BE2C (cell line): ENCODE data around the gene GUF1.

ENCODE experiments used
- DNase-seq: peaks from one replicate; pipeline ENCODE4 v3.0.0-alpha.2; 2020
- H3K27me3 ChIP-seq: fragments of 250-450 bp; sonication (Bioruptor Pico); 2 replicates; pipeline ENCODE4 v1.5.1; 2020; ENCODE audit warnings: mild to moderate bottlenecking
- H3K36me3 ChIP-seq: fragments of 250-450 bp; sonication (Bioruptor Pico); 2 replicates; pipeline ENCODE4 v1.5.1; 2020; ENCODE audit warnings: mild to moderate bottlenecking
- H3K4me1 ChIP-seq: fragments of 250-450 bp; sonication (Bioruptor Pico); 2 replicates; pipeline ENCODE4 v1.5.1; 2020
- H3K4me3 ChIP-seq: 2 replicates; pipeline ENCODE4 v1.5.1; 2011; ENCODE audit warnings: low read depth, low read length
- H3K9me3 ChIP-seq: fragments of 250-450 bp; sonication (Bioruptor Pico); 2 replicates; pipeline ENCODE4 v1.5.1; 2020
- TF ChIP-seq, protein P1 (sequence below): IDR thresholded peaks from 2 replicates; pipeline ENCODE4 v1.5.1; 2012; ENCODE audit warnings: mild to moderate bottlenecking, low read depth, low read length

Gene GUF1

DNA sequence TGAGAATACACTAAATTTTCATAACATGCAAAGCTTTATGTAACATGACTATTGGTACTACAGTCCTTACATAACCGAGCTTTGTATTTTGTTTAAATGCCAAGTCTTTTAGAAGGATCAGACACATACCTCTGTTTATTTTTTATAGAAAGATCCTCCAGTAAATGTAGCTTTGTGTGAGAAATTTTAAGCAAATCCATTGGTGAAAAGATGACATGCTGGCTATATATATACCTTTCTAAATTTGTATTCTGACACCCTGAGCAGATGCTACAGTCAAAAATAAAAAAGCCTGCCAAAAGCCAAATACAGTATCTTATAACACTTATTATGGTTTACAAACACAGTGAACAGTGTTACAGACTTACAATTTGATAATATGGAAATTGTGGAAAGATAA, 26.8 kb upstream of the GUF1 start, which contains the start of gene YIPF7:
TSS of gene YIPF7 (minus strand) at position 201 of the 400 bp plus-strand sequence. CDS start 1,525 bp downstream, outside the sequence.
- DNase-seq: no peak
- Histone ChIP-seq H3K9me3 (no peaks in the 10 kb centered on the region), H3K4me1 (no peaks in the 10 kb centered on the region), H3K4me3 (no peak within 1 kb of the TSS), H3K27me3 (no peaks in the 10 kb centered on the region), H3K36me3 (no peaks in the 10 kb centered on the region)
- TF ChIP-seq, protein P1, sequence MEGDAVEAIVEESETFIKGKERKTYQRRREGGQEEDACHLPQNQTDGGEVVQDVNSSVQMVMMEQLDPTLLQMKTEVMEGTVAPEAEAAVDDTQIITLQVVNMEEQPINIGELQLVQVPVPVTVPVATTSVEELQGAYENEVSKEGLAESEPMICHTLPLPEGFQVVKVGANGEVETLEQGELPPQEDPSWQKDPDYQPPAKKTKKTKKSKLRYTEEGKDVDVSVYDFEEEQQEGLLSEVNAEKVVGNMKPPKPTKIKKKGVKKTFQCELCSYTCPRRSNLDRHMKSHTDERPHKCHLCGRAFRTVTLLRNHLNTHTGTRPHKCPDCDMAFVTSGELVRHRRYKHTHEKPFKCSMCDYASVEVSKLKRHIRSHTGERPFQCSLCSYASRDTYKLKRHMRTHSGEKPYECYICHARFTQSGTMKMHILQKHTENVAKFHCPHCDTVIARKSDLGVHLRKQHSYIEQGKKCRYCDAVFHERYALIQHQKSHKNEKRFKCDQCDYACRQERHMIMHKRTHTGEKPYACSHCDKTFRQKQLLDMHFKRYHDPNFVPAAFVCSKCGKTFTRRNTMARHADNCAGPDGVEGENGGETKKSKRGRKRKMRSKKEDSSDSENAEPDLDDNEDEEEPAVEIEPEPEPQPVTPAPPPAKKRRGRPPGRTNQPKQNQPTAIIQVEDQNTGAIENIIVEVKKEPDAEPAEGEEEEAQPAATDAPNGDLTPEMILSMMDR: no peak

- Histone ChIP-seq H3K27me3 (no peaks in the 10 kb centered on the region), H3K4me3 (no peak overlapping the region), H3K9me3 (no peaks in the 10 kb centered on the region), H3K36me3 (no peaks in the 10 kb centered on the region), H3K4me1 (no peaks in the 10 kb centered on the region)
- TF ChIP-seq, protein P1: no peak
- no peak for DNase-seq
Observed at GRCh38 chr4:44652002-44652401, 26.2 kb upstream of the GUF1 start.

DNA sequence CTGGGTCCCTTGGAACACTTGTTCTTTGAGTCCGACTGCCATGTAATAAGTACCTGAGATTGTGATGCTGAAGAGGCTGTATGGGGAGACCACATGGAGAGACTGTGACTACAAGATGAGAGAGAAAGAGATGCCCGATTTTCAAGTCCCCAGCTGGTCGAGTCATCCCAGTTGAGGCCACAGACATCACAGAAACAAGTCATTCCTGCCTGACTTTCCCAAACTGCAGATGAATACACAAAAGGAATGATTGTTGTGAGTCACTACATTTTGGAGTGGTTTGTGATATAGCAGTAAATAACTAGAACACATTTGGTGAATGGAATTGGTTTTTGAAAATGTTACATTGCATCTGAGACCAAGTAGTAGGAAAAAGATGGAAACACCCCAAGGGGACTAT, 17.8 kb upstream of the GUF1 start:
- Histone ChIP-seq H3K27me3 (no peaks in the 10 kb centered on the region), H3K4me1 (no peaks in the 10 kb centered on the region), H3K4me3 (no peak overlapping the region), H3K9me3 (no peaks in the 10 kb centered on the region), H3K36me3 (no peaks in the 10 kb centered on the region)
- TF ChIP-seq, protein P1: no peak
- no peak for DNase-seq

- DNase-seq: no peak
- Histone ChIP-seq H3K4me1 (no peaks in the 10 kb centered on the region), H3K9me3 (no peaks in the 10 kb centered on the region), H3K4me3 (no peak overlapping the region), H3K36me3 (no peaks in the 10 kb centered on the region), H3K27me3 (no peaks in the 10 kb centered on the region; the same call in 1 of the 2 replicates)
- TF ChIP-seq, protein P1: no peak
Observed at GRCh38 chr4:44661940-44662622, 16.1 kb upstream of the GUF1 start.

DNA sequence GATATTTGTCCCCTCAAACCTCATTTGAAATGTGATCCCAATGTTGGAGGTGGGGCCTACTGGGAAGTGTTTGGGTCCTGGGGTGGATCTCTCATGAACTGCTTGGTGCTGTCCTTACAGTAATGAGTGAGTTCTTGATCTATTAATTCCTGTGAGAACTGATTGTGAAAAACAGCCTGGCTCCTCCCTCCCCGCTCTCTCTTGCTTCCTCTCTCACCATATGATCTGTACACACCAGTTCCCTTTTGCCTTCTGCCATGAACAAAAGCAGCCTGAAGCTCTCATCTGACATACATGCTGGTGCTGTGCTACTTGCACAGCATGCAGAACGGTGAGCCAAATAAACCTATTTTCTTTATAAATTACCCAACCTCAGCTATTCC, 15.6 kb upstream of the GUF1 start:
- DNase-seq: no peak
- Histone ChIP-seq H3K9me3 (no peaks in the 10 kb centered on the region), H3K4me3 (no peak overlapping the region), H3K27me3 (no peaks in the 10 kb centered on the region; the same call in 1 of the 2 replicates), H3K36me3 (no peaks in the 10 kb centered on the region), H3K4me1 (no peaks in the 10 kb centered on the region)
- TF ChIP-seq, protein P1: no peak

DNA sequence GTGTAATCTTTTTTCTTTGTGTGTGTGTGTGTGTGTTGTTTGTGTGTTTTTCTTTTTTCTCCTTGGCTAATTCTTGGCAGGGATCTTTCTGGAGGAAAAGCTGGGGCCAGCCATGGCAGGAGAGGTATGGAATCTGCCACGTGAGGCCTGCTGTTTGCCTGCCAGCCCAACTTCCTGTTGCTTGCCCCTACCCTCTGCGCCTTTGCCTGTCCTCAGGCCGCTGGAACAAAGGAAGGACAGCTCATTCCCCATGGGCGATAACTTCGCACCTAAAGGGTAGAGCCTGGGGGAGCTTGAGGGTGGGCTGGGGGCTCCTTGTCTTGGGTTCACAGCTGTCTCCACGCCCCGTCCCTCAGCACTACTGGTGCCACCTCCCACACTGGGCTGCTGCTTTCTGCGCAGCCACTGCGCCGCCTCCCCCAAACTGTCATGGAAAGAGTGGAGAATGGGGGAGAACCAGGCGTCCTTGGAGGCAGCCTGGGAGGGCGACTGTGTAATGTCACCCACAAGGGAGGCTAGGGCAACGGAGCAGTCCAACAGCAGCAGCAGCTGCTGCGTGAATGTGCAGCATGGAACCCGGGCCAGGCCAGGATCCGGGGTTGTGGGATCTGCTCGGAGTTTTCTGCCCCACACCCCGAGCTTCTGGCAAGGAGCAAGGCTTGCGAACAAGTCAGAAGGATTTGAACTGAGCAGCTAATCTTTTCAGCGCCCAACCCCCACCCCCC, 14.5 kb upstream of the GUF1 start:
- TF ChIP-seq, protein P1: no peak
- H3K4me1 ChIP-seq: no peaks in the 10 kb centered on the region
- DNase-seq: no peak
- no peaks in the 10 kb centered on the region for H3K36me3 ChIP-seq
- H3K4me3 ChIP-seq: no peak overlapping the region
- no peaks in the 10 kb centered on the region; the same call in 1 of the 2 replicates for H3K27me3 ChIP-seq
- H3K9me3 ChIP-seq: no peaks in the 10 kb centered on the region
